Skeletal muscle tissue (tissue), 4 donors: ENCODE measurements around the gene SNX9. TPM values are rescaled to one million over a fixed set of nuclear protein-coding genes. Genes with fewer than 3 reads are reported as not detected.
A peak's percentile ranks its signal among the peaks of the same experiment; 100 is the strongest.

ENCODE experiments used
- H3K27ac ChIP-seq: one replicate; pipeline ENCODE4 v1.7.0; 2013; ENCODE audit warnings: mild to moderate bottlenecking, low read depth, low read length, inconsistent platforms
- H3K27me3 ChIP-seq, 3 donors: one replicate each; pipeline ENCODE4 v1.7.0; 2013; ENCODE audit warnings: low read length in 3 of 3; ENCODE audit not compliant: control insufficient read depth in 3 of 3, insufficient read depth in 3 of 3
- H3K36me3 ChIP-seq, 3 donors: one replicate each; pipeline ENCODE4 v1.7.0; 2013; ENCODE audit warnings: low read length in 3 of 3; ENCODE audit not compliant: control insufficient read depth in 3 of 3, insufficient read depth in 3 of 3
- H3K4me1 ChIP-seq, 3 donors: one replicate each; pipeline ENCODE4 v1.7.0; 2013; ENCODE audit warnings: low read length in 3 of 3, mild to moderate bottlenecking in 3 of 3; ENCODE audit not compliant: control insufficient read depth in 3 of 3, insufficient read depth in 3 of 3
- H3K4me3 ChIP-seq, 3 donors: one replicate each; pipeline ENCODE4 v1.7.0; 2013; ENCODE audit warnings: low read length in 3 of 3
- H3K9ac ChIP-seq, 3 donors: one replicate each; pipeline ENCODE4 v1.7.0; 2013; ENCODE audit warnings: low read length in 3 of 3, mild to moderate bottlenecking in 3 of 3, moderate library complexity in 2 of 3, low read depth in 1 of 3
- H3K9me3 ChIP-seq, 3 donors: one replicate each; pipeline ENCODE4 v1.7.0; 2013; ENCODE audit warnings: low read length in 3 of 3; ENCODE audit not compliant: control insufficient read depth in 3 of 3
- total RNA-seq: library from RNA; depleted of rRNA; stranded (reverse); fragments of >200 nt; gene quantifications from one replicate; pipeline ENCODE4 v1.2.3, GENCODE V29; 2014
- donor health status: Osteomylitis.

Gene SNX9
- total RNA-seq, result 19.3 TPM

GRCh38 chr6:157823001-157823527, at the start of gene SNX9:
TSS of gene SNX9 (plus strand) at chr6:157823246. CDS start at chr6:157823435, 189 bp downstream.
- Histone ChIP-seq H3K36me3 (no peaks in the 10 kb centered on the region), H3K27ac (peak within 1 kb of the TSS; percentile 91), H3K27me3 (no peaks in the 10 kb centered on the region), H3K9me3 (no peaks in the 10 kb centered on the region), H3K9ac (peak within 1 kb of the TSS; percentile 90 to 94 (median 93)), H3K4me1 (peaks cover 5 to 8% (median 5%) of the 10 kb centered on the region in 3 donors), H3K4me3 (peak within 1 kb of the TSS; percentile 75 to 97 (median 86))

- H3K27me3 ChIP-seq, result peaks cover 7 to 24% (median 17%) of the 10 kb centered on the region in 3 donors
- H3K4me1 ChIP-seq, result peaks cover 0 to 8% (median 0%) of the 10 kb centered on the region in 3 donors
- no peak overlapping the region for H3K9ac ChIP-seq
- H3K36me3 ChIP-seq, result no peaks in the 10 kb centered on the region
- no peaks in the 10 kb centered on the region for H3K9me3 ChIP-seq
- no peak overlapping the region for H3K4me3 ChIP-seq
- H3K27ac ChIP-seq, result no peak overlapping the region
These were observed 49.7 kb upstream of the SNX9 start for GRCh38 chr6:157773248-157773773.

GRCh38 chr6:157774153-157775135, 48.6 kb upstream of the SNX9 start:
- no peak overlapping the region for H3K4me3 ChIP-seq
- H3K9ac ChIP-seq, result no peak overlapping the region
- H3K36me3 ChIP-seq, result no peaks in the 10 kb centered on the region
- peaks cover 0 to 4% (median 0%) of the 10 kb centered on the region in 3 donors for H3K4me1 ChIP-seq
- H3K27me3 ChIP-seq, result peaks cover 7 to 24% (median 16%) of the 10 kb centered on the region in 3 donors
- no peak overlapping the region for H3K27ac ChIP-seq
- no peaks in the 10 kb centered on the region for H3K9me3 ChIP-seq

- Histone ChIP-seq H3K4me1 (no peaks in the 10 kb centered on the region), H3K27me3 (peaks cover 7 to 24% (median 15%) of the 10 kb centered on the region in 3 donors), H3K9ac (no peak overlapping the region), H3K9me3 (no peaks in the 10 kb centered on the region), H3K4me3 (no peak overlapping the region), H3K27ac (no peak overlapping the region), H3K36me3 (no peaks in the 10 kb centered on the region)
These were observed 47.7 kb upstream of the SNX9 start for GRCh38 chr6:157775376-157775775.

GRCh38 chr6:157777344-157777743, 45.7 kb upstream of the SNX9 start:
- Histone ChIP-seq H3K36me3 (no peaks in the 10 kb centered on the region), H3K4me1 (no peaks in the 10 kb centered on the region), H3K4me3 (no peak overlapping the region), H3K27ac (no peak overlapping the region), H3K27me3 (peaks cover 5 to 17% (median 9%) of the 10 kb centered on the region in 3 donors), H3K9ac (no peak overlapping the region), H3K9me3 (no peaks in the 10 kb centered on the region)

DNA sequence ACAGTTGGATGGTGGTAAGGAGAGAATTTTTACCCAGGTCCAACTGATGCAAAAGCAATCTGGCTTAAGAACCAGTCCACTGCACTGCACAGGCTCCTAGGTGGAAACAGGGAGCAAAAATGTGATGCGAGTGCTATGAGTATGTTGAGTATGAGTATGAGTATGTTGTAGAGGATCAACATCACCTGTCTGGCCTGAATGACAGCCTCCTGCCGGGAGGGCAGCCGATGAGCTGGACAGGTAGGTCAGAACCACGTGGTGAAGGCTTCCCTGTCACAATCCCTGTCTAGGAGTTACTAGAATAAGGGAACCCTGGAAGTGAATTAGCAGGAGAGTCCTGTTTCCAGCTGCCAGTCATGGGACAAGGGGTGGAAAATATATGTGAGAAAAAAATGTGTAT, 44.3 kb upstream of the SNX9 start:
- Histone ChIP-seq H3K4me3 (no peak overlapping the region), H3K27me3 (peaks cover 0 to 3% (median 2%) of the 10 kb centered on the region in 3 donors), H3K36me3 (no peaks in the 10 kb centered on the region), H3K9ac (no peak overlapping the region), H3K9me3 (no peaks in the 10 kb centered on the region), H3K4me1 (no peaks in the 10 kb centered on the region), H3K27ac (no peak overlapping the region)

DNA sequence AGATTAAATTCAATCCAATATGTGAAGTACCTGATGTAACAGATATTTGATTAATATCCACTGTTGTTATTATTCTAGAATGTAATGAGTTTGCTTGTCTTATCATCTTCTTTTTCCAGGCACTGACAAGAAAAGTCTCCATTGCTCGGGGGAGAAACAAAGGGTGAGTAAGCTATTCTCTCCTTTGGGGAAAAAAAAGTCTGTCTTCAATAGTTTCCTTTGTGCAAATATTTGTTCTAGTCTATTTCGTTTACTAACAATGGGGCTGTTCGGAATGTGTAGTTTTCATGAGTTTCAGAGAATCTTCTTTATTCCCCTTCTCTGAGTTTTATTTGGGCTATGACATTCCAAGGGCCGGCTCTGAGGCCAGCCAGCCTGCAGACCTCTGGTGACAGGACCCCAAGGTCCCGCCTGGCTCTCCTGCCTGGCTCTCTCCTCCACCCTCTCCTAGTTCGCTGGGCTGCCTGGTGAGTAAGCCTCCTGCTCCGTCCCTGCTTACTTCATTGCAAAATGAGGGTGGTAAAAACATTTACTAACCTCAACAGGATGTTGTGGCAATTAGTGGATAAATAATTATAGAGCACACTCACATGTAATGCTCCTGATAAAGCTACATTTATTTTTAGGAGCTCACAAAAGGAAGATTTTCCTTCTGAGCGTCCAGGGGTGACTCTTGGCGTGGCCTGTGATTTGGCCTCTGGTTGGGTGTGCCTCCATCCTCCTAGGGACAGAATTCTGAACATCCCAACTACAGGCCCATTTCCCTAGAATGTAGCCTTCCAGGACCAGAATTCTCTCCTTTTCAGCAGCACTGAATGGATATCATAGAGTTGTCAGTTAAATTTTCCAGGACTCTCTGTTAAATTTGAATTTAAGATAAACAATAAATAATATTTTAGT, 43.1 kb upstream of the SNX9 start:
- Histone ChIP-seq H3K4me3 (no peak overlapping the region), H3K9me3 (no peaks in the 10 kb centered on the region), H3K4me1 (no peaks in the 10 kb centered on the region), H3K27ac (no peak overlapping the region), H3K27me3 (no peaks in the 10 kb centered on the region), H3K36me3 (no peaks in the 10 kb centered on the region), H3K9ac (no peak overlapping the region)

DNA sequence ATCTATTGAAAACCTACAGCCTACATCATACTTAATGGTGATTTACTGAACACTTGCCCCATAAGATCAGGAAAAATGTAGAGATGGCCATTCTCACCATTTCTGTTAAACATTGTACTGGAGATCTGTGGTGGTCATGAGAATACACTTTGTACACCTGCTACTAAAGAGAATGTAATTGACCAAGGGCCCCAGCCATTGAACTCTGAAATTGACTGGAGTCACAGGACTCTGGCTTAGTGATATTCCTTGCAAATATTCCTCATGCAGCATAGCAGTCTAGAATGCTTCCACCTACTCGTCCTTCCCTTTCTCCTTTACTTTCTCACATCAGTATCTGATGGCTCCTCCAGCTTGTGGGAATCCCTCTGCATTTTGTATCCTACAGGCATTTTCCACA, 37.4 kb upstream of the SNX9 start:
- H3K27me3 ChIP-seq, result no peaks in the 10 kb centered on the region
- H3K4me1 ChIP-seq, result peaks cover 0 to 3% (median 2%) of the 10 kb centered on the region in 3 donors
- no peak overlapping the region for H3K27ac ChIP-seq
- H3K9ac ChIP-seq, result no peak overlapping the region
- H3K36me3 ChIP-seq, result no peaks in the 10 kb centered on the region
- H3K4me3 ChIP-seq, result no peak overlapping the region
- H3K9me3 ChIP-seq, result no peaks in the 10 kb centered on the region

DNA sequence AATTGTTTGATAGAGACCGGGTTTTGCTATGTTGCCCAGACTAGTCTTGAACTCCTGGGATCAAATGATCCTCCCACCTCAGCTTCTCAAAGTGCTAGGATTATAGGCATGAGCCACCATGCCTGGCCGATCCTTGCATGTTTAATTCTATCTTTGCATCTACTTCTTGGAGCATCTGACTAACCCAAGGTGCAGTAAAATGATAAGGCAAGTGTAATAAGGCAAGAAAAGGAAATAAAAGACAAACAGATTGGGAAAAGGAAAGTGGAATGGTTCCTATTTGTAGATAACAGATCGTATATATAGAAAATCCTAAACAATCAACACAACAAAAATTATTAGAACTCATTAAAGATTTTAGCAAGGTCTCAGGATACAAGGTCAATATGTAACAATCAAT, 36.8 kb upstream of the SNX9 start:
- H3K9me3 ChIP-seq, result no peaks in the 10 kb centered on the region
- peaks cover 0 to 4% (median 2%) of the 10 kb centered on the region in 3 donors for H3K4me1 ChIP-seq
- H3K36me3 ChIP-seq, result no peaks in the 10 kb centered on the region
- no peaks in the 10 kb centered on the region for H3K27me3 ChIP-seq
- no peak overlapping the region for H3K27ac ChIP-seq
- H3K9ac ChIP-seq, result no peak overlapping the region
- no peak overlapping the region for H3K4me3 ChIP-seq
